GM21515 (cell line): ENCODE results near the gene OXNAD1.

Source experiments
- ATAC-seq: cut with Tn5 transposase; IDR thresholded peaks from one replicate; pipeline ENCODE4 v1.9.1; 2021; ENCODE audit not compliant: unreplicated experiment

The OXNAD1 gene

DNA sequence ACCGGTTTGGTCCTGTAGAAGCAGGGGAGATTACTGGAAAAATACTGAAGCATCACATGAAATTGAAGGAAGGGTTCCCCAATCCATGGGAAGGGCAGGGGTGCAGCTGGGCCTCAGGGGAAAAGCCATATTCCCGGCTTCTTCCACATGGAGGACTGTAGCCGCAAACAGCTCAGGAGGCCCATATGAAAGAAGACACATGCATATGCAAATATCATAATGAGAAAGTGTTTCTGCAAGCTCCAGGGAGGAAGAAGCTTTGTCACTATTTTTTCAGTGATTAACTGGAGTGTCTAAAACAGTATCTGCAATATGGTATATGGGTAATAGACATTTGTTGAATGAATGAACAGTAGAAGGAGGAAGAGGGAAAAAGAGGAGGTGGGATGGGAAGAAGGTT lies 19.4 kb upstream of the OXNAD1 start:
- ATAC-seq = no peak

DNA sequence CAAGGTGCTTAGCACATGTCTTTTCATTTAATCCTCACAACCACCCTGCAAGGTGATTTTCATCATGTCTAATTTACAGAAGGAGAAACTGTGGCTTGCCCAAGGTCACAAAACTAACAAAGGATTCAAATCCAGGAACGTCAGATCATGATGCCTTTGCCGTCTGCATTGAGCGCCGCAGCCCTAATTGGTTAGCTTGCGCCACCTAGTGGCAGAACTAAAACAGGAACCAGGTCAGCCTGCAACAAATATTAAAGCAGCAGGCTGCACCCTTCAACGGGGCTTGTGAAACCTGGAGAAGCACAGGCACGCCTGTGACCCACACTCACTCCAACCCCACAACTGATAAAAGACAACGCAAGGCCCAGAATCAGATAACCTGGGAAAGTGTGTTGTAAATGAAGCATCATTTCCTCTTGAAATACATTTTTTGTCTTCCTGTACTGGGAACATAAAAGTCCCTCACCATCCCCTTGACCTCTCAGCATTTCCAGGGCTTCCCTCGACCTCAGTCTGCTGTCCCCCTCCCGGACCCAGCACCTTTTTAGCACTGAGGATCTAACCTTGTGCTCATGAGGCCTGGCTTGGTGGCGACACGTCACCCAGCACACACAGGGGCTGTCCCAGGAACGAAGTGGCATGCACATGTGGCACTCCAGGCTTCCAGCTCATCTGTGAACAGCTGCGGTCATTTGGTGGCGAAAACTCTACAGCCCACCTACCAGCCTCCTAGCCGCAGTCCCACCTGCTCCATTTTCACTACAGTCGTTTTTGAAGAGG lies 17.5 kb upstream of the OXNAD1 start:
- peak; percentile 66 for ATAC-seq

- no peak for ATAC-seq
These were observed 16.5 kb upstream of the OXNAD1 start for GRCh38 chr3:16248556-16248955.

- ATAC-seq = no peak
These were observed 15.7 kb upstream of the OXNAD1 start for GRCh38 chr3:16249336-16249735.

DNA sequence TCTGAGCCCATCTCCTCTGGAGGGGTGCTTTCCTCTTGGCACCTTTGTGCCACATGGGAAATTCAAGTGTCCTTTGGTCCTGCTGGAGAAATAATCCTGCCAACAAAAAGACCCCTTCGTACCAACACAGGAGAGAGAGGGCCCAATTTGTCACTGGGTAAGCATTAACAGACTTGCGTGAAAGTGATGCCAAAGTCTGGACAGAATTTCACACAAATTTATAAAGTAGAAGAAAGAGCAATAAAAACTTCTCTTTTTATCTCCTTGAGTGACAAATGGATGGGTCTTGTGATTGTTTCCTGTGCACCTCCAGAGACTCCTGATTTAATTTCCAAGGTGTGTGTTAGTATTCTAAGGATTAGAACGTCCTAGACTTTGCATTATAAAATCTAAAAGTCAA lies 15.1 kb upstream of the OXNAD1 start:
- no peak for ATAC-seq

DNA sequence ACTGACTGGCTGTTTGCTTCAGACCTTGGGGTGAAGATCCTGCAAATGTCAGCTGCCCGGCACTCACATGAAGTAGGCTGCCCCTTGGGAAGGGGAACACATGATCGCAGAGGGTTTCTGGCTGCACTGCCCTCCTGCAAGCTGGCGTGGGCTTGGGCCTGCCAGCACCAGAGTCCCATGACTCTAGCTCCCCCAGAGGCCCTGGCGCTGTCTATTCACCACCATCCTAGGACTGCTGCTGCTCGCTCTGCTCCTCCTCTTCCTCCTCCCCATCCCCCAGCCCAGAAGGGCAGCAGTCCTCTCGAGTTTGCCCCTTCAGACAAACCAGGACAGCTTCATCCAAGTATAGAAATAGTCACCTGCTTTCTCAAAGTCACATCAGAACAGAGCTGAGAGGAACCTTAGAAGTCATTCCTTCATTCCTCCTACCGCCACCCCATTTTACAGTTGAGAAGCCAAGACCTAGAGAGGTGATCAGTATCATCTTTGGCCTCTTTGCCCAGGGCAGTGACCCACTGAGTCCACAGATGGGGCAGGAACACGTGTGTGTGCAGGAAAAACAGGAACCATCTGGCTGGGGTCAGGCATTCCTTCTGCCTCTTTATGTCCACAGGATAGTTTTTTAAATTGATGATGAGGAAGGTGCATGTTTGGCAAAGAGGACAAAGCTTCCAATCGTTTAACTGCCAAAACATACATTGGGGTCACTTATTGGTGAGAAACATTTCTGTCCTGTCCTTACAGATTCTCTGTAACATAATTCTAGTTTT lies 13.5 kb upstream of the OXNAD1 start:
- no peak for ATAC-seq

DNA sequence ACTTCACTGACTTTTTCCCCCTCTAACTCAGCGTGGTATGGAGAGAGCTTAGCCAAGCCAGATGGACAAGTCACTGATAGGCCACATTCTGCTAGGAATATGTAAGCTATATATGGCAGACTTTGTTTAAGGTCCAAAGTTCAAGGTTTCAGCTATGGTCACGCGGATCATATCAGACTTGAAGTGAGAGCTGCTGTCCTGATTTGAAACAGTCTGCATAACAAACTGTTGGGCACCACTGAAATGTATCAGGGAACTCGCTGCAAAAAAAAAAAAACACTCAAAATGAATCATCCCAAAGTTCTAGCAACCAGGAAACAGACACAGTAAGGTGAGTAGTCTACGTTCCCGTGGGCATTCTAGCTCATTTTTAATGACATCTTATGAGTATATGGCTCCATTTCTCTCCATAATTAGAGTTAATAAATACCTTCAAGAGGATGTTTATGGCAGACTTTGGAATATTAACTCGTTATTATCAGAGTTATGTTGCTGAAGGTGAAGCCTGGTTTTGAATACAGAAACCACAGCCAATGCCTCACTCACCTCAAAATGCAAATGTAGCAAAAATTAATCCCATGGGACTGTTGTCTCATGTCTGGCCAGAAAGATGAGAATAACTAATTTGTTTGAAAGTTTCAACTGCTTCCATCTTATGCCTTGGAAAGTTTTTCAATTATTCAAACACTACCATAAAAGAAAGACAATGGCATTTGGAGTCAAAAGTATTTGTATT lies 12.6 kb upstream of the OXNAD1 start:
- no peak for ATAC-seq

DNA sequence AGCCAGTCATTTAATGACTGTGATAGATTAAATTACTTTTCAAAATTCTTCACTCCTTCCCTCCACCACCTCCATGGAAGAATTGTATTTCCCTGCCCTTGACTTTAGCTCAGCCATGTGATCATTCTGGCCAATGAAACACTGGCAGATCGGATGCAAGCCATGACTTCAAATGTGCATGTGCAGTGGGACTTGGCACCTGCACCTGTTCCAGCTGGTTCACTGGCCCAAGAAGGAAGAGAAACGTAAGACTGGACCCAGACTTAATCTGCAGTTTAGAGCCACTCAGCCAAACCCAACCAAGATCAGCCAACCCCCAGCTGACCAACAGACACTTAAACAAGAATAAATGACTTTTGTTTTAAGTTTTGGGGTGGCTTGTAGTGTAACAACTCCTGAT lies 12.0 kb upstream of the OXNAD1 start:
- no peak for ATAC-seq

DNA sequence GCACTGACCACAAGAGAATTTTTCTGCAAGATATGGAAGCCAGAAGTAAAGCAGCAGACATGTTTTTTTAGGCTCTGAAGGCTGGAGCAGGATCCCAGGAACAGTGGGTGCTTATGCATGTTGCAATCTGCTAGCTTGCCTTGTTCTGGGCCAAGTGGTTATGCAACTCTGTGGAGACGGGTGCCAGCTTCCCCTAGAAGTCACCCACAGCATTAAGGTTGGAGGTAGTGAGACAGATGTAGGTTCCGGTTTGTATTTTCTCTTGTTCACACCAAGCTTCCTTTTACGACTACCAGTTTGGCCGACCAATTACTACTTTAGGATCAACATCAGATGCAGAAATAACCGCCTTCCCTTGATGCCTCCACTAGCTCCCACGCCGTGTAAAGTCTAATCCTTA lies 11.4 kb upstream of the OXNAD1 start:
- ATAC-seq = no peak

DNA sequence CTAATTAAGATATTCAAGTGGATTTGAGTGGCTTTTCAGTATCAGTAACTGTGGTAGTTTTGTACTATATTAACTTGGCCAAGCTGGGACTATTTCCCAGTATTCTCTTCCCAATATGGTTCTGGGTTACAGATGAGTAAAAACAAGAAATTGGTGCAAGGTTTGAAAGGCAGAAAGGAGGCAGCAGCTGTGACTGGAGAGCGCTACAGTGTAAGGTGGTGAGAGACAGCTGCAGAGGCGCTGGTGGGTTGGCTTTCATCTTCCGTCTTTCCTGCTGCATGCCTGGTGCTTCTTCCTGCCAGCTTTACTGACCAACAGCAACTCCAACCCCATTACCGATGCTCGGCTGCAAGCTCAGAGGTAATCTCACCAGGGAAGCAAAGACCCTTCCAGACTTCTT lies 10.1 kb upstream of the OXNAD1 start:
- ATAC-seq = no peak

- no peak for ATAC-seq
These were observed 9.7 kb upstream of the OXNAD1 start for GRCh38 chr3:16255326-16255725.

DNA sequence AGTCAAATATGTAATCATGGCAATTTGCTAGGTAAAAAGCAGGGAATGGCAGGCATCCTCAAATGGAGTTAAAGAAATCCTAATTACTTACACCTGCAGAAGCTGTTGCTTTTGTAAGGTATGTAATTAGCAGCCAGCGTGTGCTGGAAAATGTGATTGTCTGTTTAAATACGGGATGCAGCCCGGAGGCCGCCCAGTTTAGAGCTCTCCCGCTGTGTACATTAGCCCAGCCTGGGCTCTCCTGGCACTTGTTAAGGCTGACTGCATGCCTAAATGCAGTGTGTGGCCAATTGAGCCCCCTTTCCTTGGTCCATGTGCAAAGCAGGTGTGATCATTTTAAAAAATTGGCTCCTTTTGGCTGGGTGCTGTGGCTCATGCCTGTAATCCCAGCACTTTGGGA lies 9.3 kb upstream of the OXNAD1 start:
- no peak for ATAC-seq

GRCh38 chr3:16257309-16257708 lies 7.7 kb upstream of the OXNAD1 start:
- ATAC-seq = no peak

DNA sequence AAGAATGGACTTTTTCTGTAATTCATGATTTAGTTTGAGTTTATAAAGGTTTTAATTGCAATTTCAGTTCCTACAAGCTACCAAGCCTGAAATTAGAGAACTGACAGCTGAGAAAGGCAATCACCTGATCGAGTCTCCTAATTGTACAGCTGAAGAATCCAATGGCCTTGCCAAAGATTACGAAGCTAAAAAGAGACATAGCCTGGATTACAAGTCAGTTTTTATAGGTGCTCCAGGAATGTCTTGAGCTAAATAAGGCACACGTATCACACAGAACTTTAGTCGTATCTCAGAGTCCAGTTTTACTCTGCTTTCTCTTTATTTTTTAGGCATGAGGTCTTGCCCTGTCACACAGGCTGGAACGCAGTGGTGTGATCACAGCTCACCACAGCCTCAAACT lies 6.8 kb upstream of the OXNAD1 start:
- no peak for ATAC-seq

DNA sequence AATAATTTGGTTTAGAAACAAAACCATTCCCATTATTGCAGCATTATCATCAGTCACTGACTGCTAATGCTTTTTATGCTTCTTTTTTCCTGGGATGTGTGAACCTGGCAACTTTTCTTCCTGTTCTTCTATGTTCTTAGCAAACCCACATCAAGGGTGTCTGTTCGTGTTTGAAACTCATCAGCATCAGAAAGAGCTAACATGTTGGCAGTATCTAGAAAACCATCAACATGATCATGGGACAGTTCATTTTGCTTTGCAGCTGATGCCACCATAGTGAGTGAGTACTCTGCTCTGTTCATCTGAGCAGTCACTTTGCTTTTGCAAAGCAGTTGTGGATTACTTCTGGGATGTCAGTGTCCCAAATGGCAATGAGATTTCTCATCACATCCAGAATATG lies 6.1 kb upstream of the OXNAD1 start:
- no peak for ATAC-seq

GRCh38 chr3:16260046-16260445 lies 5.0 kb upstream of the OXNAD1 start:
- ATAC-seq = no peak

DNA sequence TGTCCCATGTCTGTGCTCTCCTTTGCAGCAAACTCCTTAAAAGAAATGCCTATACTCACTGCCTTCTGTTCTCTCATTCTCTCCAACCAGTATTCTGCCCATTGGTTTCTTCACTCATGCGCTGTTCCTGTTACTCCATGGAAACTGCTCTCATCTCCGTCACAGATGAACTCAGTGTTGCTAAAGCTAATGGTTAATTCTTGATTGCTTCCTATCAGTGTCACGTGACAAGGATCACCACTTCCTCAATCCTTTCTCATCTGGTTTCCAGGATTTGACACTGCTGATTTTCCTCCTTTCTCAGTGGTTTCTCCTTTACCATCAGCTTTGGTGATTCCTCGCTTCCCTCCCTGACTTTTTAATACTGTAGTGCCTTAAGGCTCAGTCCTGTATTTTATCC lies 2.8 kb upstream of the OXNAD1 start:
- no peak for ATAC-seq

GRCh38 chr3:16264174-16264707 lies 771 bp upstream of the OXNAD1 start:
- ATAC-seq = peak; percentile 2

DNA sequence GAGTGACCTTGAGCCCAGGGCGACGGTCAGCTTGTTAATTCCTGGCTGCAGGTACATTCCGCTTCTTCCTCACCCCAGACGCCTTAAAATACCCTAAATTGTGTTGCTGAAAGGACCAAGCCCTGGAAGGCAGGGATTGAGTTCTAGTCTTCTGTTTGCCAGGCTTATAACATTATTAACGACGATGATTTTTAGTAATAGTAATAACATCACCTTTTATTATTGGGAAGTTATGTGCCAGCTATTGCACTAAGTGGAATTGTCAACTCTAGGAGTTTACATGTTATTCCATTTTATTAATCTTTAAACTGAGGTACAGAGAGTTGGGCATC lies 409 bp downstream of the OXNAD1 start:
- no peak for ATAC-seq

DNA sequence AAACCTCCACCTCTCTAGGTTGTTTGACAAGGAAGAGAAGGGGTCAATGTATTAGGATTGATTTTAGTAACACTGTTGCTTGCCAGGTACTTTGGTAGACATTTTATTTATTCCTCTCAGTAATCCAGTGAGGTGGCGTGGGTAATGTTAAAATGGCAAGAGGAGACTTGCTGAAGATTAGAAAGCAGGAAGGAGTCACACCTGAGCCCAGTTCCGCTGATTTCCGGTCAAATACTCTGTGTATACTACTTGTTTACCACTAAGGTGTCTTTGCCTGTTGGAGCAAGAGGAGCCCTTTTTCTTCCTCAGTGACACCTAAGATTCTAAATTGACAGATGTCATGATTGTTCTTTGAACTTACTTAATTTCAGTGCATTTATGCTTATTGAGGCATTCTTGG lies 1.7 kb downstream of the OXNAD1 start:
- no peak for ATAC-seq

DNA sequence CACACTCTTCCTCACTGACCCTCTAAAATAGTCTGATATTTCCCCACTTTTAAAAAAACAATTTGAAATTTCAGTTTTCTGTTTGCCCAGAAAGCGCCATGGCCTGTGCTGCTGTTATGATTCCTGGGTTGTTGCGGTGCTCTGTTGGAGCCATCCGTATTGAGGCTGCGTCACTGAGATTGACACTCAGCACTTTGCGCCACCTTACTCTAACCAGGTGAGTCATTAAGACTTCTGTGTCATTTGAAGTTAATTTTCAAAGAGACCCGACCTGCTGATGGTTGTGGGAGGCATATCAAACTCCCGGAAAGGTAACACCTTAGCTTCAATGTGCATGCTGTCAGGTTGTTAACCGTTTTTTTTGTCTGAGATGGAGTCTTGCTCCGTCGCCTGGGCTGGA lies 5.8 kb downstream of the OXNAD1 start:
- ATAC-seq = no peak

- no peak for ATAC-seq
These were observed 7.6 kb downstream of the OXNAD1 start for GRCh38 chr3:16272588-16272987.
